K562 (cell line): ENCODE results near the gene TXNRD2. TPM values are rescaled to one million over a fixed set of nuclear protein-coding genes. Genes with fewer than 3 reads are reported as not detected.

Source experiments
- ATAC-seq: fragments of 200-7000 bp; cut with Tn5 transposase; 3 replicates; pipeline ENCODE4 v1.9.1; 2020; ENCODE audit warnings: moderate library complexity
- BruUV-seq: library from RNA; stranded (reverse); fragments of 400-500 nt; replicated peaks from 2 replicates; lab custom pipeline; 2021; lab: Mats Ljungman, UMichigan
- CTCF ChIA-PET: fragments of 300-600 bp; formaldehyde crosslinking; extraction: SDS; loops from one replicate; lab custom pipeline; 2021; ENCODE audit warnings: low intra/inter-chr PET ratio; lab: Yijun Ruan, JAX
- POLR2A ChIA-PET: fragments of 300-600, 350-650 bp; sonication (Branson Sonifier 250); formaldehyde crosslinking; extraction: SDS; loops from one replicate; lab custom pipeline; 2021; ENCODE audit warnings: antibody characterized with exemption, inconsistent platforms; lab: Yijun Ruan, JAX
- DNase-seq, 4 experiments: peaks; one replicate each; pipeline versions ENCODE4 v3.0.0 to v3.0.0-alpha.2; 2011 to 2018; ENCODE audit warnings: low spot score in 3 of 4, mixed read lengths in 3 of 4; ENCODE audit errors: extremely low read depth in 1 of 4
- FAIRE-seq: peaks from 2 replicates; lab custom pipeline; 2011; peaks lifted over from hg19 to GRCh38; lab: Jason Lieb, UNC
- H2AFZ ChIP-seq: 2 replicates; pipeline ENCODE4 v1.6.0; 2011; ENCODE audit warnings: low read depth, low read length, control low read depth, inconsistent platforms
- H3K27ac ChIP-seq: fragments of 200-600 bp; 3 replicates; pipeline ENCODE4 v1.8.0; 2011; ENCODE audit warnings: low read depth, mild to moderate bottlenecking, control low read depth, inconsistent platforms, low read length, moderate library complexity, mixed read lengths; ENCODE audit errors: extremely low read depth
- H3K27me3 ChIP-seq, 2 experiments: fragments of 300-600 bp in 1 of 2; 2 replicates in 1 of 2; 3 replicates in 1 of 2; pipeline versions ENCODE4 v1.6.0 to v1.8.0; 2011; ENCODE audit warnings: inconsistent platforms in 2 of 2, low read length in 2 of 2, mild to moderate bottlenecking in 1 of 2, mixed read lengths in 1 of 2, moderate library complexity in 1 of 2; ENCODE audit not compliant: control insufficient read depth in 2 of 2, insufficient read depth in 2 of 2
- H3K36me3 ChIP-seq: fragments of 300-600 bp; 3 replicates; pipeline ENCODE4 v1.8.0; 2011; ENCODE audit warnings: mild to moderate bottlenecking, low read length, inconsistent platforms; ENCODE audit not compliant: control insufficient read depth, insufficient read depth
- H3K4me1 ChIP-seq, 2 experiments: fragments of 200-600 bp in 1 of 2; replicated peaks in 1 of 2; 2 replicates in 1 of 2; 3 replicates in 1 of 2; pipeline versions ENCODE4 v1.5.1 to v1.8.0; 2011; ENCODE audit warnings: inconsistent platforms in 2 of 2, low read length in 2 of 2, mild to moderate bottlenecking in 1 of 2, mixed read lengths in 1 of 2, moderate library complexity in 1 of 2; ENCODE audit not compliant: control insufficient read depth in 2 of 2, insufficient read depth in 2 of 2
- H3K4me2 ChIP-seq: 2 replicates; pipeline ENCODE4 v1.6.1; 2011; ENCODE audit warnings: low read length, control low read depth, inconsistent platforms, mixed read lengths; ENCODE audit not compliant: insufficient read depth
- H3K4me3 ChIP-seq: fragments of 200-600 bp; sonication (generic), shearing (Covaris generic); 2 replicates; pipeline ENCODE4 v1.5.1; 2016; ENCODE audit warnings: control low read depth, inconsistent platforms
- H3K79me2 ChIP-seq: fragments of 200-600 bp; 3 replicates; pipeline ENCODE4 v1.8.0; 2011; ENCODE audit warnings: low read length, inconsistent platforms; ENCODE audit not compliant: control insufficient read depth, insufficient read depth
- H3K9ac ChIP-seq, 2 experiments: 2 replicates each; pipeline versions ENCODE4 v1.6.0 to v1.6.1; 2011; ENCODE audit warnings: low read depth in 2 of 2, low read length in 2 of 2, control low read depth in 1 of 2, inconsistent platforms in 1 of 2, mild to moderate bottlenecking in 1 of 2, mixed read lengths in 1 of 2; ENCODE audit not compliant: insufficient read depth in 1 of 2
- H3K9me1 ChIP-seq: one replicate; pipeline ENCODE4 v1.6.0; 2011; ENCODE audit warnings: inconsistent platforms, mild to moderate bottlenecking, low read length, moderate library complexity; ENCODE audit not compliant: control insufficient read depth, insufficient read depth
- H3K9me3 ChIP-seq: replicated peaks from 2 replicates; pipeline ENCODE4 v1.5.1; 2011; ENCODE audit warnings: low read depth, low read length, inconsistent platforms; ENCODE audit not compliant: control insufficient read depth, insufficient read depth
- H4K20me1 ChIP-seq: replicated peaks from 2 replicates; pipeline ENCODE4 v1.6.1; 2011; ENCODE audit warnings: low read length, inconsistent platforms, mixed read lengths; ENCODE audit not compliant: control insufficient read depth, insufficient read depth
- ADNP ChIP-seq: fragments of 200-800 bp; sonication (Bioruptor generic); IDR thresholded peaks from 2 replicates; pipeline ENCODE4 v1.6.1; 2016; ENCODE audit warnings: missing genetic modification characterization, missing compliant biosample characterization
- ATF1 ChIP-seq, 2 experiments: fragments of 450-650 bp in 1 of 2; IDR thresholded peaks; 2 replicates each; pipeline ENCODE4 v1.6.1; 2016; ENCODE audit warnings: missing compliant biosample characterization in 1 of 2, missing genetic modification characterization in 1 of 2
- CHD2 ChIP-seq: IDR thresholded peaks from 2 replicates; pipeline ENCODE4 v1.6.1; 2011; ENCODE audit warnings: low read depth, low read length
- ELF4 ChIP-seq: fragments of 450-650 bp; formaldehyde crosslinking; IDR thresholded peaks from 2 replicates; pipeline ENCODE4 v1.4.0; 2022; ENCODE audit warnings: missing genetic modification characterization
- LEF1 ChIP-seq: fragments of 450-650 bp; IDR thresholded peaks from 2 replicates; pipeline ENCODE4 v1.6.1; 2016; ENCODE audit warnings: mild to moderate bottlenecking
- MAZ ChIP-seq, 2 experiments: fragments of 450-650 bp in 1 of 2; sonication (generic) in 1 of 2; formaldehyde crosslinking; IDR thresholded peaks in 1 of 2; conservative IDR thresholded peaks in 1 of 2; 2 replicates each; pipeline versions ENCODE4 v1.4.0 to v1.5.0; 2020; ENCODE audit warnings: mild to moderate bottlenecking in 1 of 2, missing genetic modification reagents in 1 of 2
- NR3C1 ChIP-seq: sonication (generic); formaldehyde crosslinking; IDR thresholded peaks from 2 replicates; pipeline ENCODE4 v1.8.1; 2022; ENCODE audit warnings: missing genetic modification reagents
- ZNF764 ChIP-seq: fragments of 250-450 bp; sonication (Bioruptor Pico); IDR thresholded peaks from 2 replicates; pipeline ENCODE4 v1.4.0; 2020; ENCODE audit warnings: low read depth, mild to moderate bottlenecking, moderate library complexity
- WGBS: fragments of 100-300 bp; shearing (Covaris generic); methylation state at CpG from one replicate; pipeline ENCODE4 v1.1.6; 2016; ENCODE audit warnings: low coverage, mixed read lengths; ENCODE audit not compliant: insufficient coverage; ENCODE audit errors: missing lambda C conversion rate; 5-methylcytosine and 5-hydroxymethylcytosine counted together
- in situ Hi-C: fragments of 300-500 bp; cut with MboI; formaldehyde crosslinking; loops from 4 replicates; pipeline ENCODE4 v1.15.0; 2018; ENCODE audit warnings: inconsistent platforms, mixed read lengths
- intact Hi-C: fragments of 100-400 bp; cut with micrococcal nuclease; formaldehyde crosslinking; loops from 2 replicates; pipeline ENCODE4 v1.14.2; 2022
- polyA plus RNA-seq, 8 experiments: library from polyadenylated mRNA; depleted of rRNA in 4 of 8; stranded (reverse) in 5 of 8; unstranded in 3 of 8; fragments of >200 nt; fragmentation: Nextera tagmentation in 2 of 8; fragmentation: Illumina TruSeq in 1 of 8; extraction: Ambion mirVana in 2 of 8; extraction: Trizol in 1 of 8; gene quantifications; 2 replicates each; pipeline versions ENCODE4 v1.2.1 to v1.2.3, GENCODE V29; 2011 to 2014; ENCODE audit warnings: inconsistent platforms in 1 of 8, missing spikeins in 1 of 8
- total RNA-seq, 7 experiments: library from RNA; depleted of rRNA in 6 of 7; stranded (reverse); fragments of >200 nt in 6 of 7; fragmentation: Illumina TruSeq in 2 of 7; extraction: Trizol in 2 of 7; gene quantifications; 2 replicates each; pipeline versions ENCODE4 v1.2.1 to v1.2.3, GENCODE V29; 2011 to 2021; ENCODE audit warnings: low replicate concordance in 1 of 7
- TF ChIP-seq, protein P1 (sequence below): fragments of 250-450 bp; sonication (Bioruptor Pico); IDR thresholded peaks from 2 replicates; pipeline ENCODE4 v1.4.0; 2020
- TF ChIP-seq, protein P2 (sequence below): fragments of 450-650 bp; IDR thresholded peaks from 2 replicates; pipeline ENCODE4 v1.6.1; 2017; ENCODE audit warnings: mild to moderate bottlenecking, moderate library complexity
- TF ChIP-seq, protein P3 (sequence below): fragments of 450-650 bp; conservative IDR thresholded peaks from 2 replicates; pipeline ENCODE4 v1.6.1; 2016; ENCODE audit warnings: missing genetic modification characterization, low read depth, mild to moderate bottlenecking, control low read depth, missing compliant biosample characterization

The TXNRD2 gene
- total and polyA plus RNA-seq, 9 of the 15 experiments (the other 6 are each of a cell fraction or from before 2014, with no cell fraction given) = 3.3 to 80.2 (median 49.4) TPM

DNA sequence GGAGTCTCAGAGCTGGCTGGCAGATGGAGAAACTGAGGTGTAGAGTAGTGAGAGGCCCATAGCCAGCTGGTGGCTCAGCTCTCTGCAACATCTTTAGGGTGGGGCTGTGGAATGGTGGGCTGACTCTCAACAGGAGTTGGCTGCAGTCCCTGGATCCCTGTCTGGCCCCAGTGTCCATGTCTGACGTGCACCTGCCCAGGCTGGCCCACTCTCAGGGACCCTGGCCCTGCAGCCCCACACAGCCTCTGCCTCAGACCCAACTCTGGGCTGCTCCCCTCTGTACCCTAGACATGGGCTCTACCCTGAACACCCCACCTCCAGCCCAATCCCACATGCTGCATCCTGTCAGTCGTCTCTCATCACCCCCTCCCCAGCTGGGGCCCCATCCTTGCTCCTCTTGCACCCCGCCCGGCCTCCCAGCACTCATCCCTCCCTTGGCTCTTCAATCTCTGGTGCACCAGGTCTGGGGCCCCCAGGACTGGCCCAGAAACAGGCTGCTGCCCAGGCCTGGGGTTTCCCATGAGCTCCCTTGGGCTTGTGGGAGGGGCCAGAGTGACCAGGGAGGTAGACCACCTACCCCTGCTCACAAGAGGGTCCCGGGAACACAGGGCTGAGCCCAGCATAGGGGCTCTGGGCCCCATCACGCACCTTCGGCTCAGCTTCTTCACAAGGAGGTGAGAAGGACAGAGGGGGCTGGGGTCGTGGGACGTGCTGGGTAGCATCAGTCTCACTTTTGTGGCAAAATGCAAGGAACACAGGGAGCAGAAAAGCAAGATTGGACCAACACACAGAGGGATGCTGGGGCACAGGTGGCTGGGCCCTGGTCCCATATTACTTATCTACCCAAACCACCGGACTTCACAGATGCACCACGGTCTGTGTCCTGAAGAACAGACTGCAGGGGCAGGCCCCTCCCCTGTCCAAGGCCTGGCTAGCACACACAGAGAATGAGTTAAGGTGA is 43.5 kb upstream of the TXNRD2 start:
- Histone ChIP-seq H3K27me3 (no peaks in the 10 kb centered on the region), H3K9me1 (peaks cover 23% of the 10 kb centered on the region), H3K79me2 (no peaks in the 10 kb centered on the region), H3K36me3 (peaks cover 18% of the 10 kb centered on the region; the same call in 2 of the 3 replicates), H3K4me2 (no peak overlapping the region), H3K27ac (no peak overlapping the region; the same call in 2 of the 3 replicates), H4K20me1 (peaks cover 61% of the 10 kb centered on the region), H2AFZ (no peak overlapping the region), H3K9ac (peak overlapping the region in 1 of 2 experiments; percentile 91; a peak in 2 of 4 replicates), H3K9me3 (no peaks in the 10 kb centered on the region), H3K4me3 (no peak overlapping the region), H3K4me1 (peaks cover 39 to 85% of the 10 kb centered on the region in 2 experiments)
- BruUV-seq = no TSS peak
- no peak for ATAC-seq
- intact Hi-C loops (loop anchor here (5.0 kb wide), 1 partner anchor 37 kb away; the partner anchor contains the start of gene TANGO2), in situ Hi-C loops (no loop called here)
- DNase-seq = no peak
- no peak for FAIRE-seq
- ChIA-PET POLR2A (interaction anchor here (0.6 to 5.7 kb wide), 16 partner anchors 12 to 231 kb away, joined by 3 to 56 read pairs (median 4); partner anchors contain the start of gene TRMT2A), CTCF (no interaction called here)
- 57% methylated on average over 11 of the region's 11 CpGs for WGBS
- TF ChIP-seq, protein P1, sequence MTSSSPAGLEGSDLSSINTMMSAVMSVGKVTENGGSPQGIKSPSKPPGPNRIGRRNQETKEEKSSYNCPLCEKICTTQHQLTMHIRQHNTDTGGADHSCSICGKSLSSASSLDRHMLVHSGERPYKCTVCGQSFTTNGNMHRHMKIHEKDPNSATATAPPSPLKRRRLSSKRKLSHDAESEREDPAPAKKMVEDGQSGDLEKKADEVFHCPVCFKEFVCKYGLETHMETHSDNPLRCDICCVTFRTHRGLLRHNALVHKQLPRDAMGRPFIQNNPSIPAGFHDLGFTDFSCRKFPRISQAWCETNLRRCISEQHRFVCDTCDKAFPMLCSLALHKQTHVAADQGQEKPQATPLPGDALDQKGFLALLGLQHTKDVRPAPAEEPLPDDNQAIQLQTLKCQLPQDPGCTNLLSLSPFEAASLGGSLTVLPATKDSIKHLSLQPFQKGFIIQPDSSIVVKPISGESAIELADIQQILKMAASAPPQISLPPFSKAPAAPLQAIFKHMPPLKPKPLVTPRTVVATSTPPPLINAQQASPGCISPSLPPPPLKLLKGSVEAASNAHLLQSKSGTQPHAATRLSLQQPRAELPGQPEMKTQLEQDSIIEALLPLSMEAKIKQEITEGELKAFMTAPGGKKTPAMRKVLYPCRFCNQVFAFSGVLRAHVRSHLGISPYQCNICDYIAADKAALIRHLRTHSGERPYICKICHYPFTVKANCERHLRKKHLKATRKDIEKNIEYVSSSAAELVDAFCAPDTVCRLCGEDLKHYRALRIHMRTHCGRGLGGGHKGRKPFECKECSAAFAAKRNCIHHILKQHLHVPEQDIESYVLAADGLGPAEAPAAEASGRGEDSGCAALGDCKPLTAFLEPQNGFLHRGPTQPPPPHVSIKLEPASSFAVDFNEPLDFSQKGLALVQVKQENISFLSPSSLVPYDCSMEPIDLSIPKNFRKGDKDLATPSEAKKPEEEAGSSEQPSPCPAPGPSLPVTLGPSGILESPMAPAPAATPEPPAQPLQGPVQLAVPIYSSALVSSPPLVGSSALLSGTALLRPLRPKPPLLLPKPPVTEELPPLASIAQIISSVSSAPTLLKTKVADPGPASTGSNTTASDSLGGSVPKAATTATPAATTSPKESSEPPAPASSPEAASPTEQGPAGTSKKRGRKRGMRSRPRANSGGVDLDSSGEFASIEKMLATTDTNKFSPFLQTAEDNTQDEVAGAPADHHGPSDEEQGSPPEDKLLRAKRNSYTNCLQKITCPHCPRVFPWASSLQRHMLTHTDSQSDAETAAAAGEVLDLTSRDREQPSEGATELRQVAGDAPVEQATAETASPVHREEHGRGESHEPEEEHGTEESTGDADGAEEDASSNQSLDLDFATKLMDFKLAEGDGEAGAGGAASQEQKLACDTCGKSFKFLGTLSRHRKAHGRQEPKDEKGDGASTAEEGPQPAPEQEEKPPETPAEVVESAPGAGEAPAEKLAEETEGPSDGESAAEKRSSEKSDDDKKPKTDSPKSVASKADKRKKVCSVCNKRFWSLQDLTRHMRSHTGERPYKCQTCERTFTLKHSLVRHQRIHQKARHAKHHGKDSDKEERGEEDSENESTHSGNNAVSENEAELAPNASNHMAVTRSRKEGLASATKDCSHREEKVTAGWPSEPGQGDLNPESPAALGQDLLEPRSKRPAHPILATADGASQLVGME (CRISPR knock-in tag) = 0 out of 2 replicates have a peak, but pooled peaks have one; percentile 47
- no peak for TF ChIP-seq MAZ (CRISPR knock-in tag; conservative IDR thresholded peaks at IDR 0.05 in 1 of 2, IDR thresholded peaks at IDR 0.05 in 1 of 2)
- TF ChIP-seq, protein P2, sequence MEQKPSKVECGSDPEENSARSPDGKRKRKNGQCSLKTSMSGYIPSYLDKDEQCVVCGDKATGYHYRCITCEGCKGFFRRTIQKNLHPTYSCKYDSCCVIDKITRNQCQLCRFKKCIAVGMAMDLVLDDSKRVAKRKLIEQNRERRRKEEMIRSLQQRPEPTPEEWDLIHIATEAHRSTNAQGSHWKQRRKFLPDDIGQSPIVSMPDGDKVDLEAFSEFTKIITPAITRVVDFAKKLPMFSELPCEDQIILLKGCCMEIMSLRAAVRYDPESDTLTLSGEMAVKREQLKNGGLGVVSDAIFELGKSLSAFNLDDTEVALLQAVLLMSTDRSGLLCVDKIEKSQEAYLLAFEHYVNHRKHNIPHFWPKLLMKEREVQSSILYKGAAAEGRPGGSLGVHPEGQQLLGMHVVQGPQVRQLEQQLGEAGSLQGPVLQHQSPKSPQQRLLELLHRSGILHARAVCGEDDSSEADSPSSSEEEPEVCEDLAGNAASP = no peak
- peak; percentile 25; the same call in 1 of the 2 replicates for TF ChIP-seq CHD2
- no peak for TF ChIP-seq ATF1 (CRISPR knock-in tag; IDR thresholded peaks at IDR 0.05)
- no peak for TF ChIP-seq ATF1 (tag; IDR thresholded peaks at IDR 0.05)
- peak; percentile 20; the same call in 1 of the 2 replicates for TF ChIP-seq ZNF764 (CRISPR knock-in tag)
- no peak for TF ChIP-seq ADNP (tag)
- no peak for TF ChIP-seq NR3C1
- TF ChIP-seq, protein P3, sequence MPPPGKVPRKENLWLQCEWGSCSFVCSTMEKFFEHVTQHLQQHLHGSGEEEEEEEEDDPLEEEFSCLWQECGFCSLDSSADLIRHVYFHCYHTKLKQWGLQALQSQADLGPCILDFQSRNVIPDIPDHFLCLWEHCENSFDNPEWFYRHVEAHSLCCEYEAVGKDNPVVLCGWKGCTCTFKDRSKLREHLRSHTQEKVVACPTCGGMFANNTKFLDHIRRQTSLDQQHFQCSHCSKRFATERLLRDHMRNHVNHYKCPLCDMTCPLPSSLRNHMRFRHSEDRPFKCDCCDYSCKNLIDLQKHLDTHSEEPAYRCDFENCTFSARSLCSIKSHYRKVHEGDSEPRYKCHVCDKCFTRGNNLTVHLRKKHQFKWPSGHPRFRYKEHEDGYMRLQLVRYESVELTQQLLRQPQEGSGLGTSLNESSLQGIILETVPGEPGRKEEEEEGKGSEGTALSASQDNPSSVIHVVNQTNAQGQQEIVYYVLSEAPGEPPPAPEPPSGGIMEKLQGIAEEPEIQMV = no peak
- TF ChIP-seq LEF1 = no peak
- peak; percentile 33; the same call in 1 of the 2 replicates for TF ChIP-seq ELF4 (CRISPR knock-in tag)
